ENCODE results near the gene AOC2. TPM values are rescaled to one million over a fixed set of nuclear protein-coding genes. Genes with fewer than 3 reads are reported as not detected.

The AOC2 gene
- total RNA-seq, 1 donor from 2014 or later, result 5.0 TPM

GRCh38 chr17:42830971-42831370, 13.4 kb upstream of the AOC2 start:
- H3K4me1 Mint-ChIP-seq (ENCODE audit: low read depth, unreplicated experiment), result peaks cover 17% of the 10 kb centered on the region
- no peak overlapping the region for H3K4me3 ChIP-seq (ENCODE audit: insufficient read depth, low read depth, low read length)
- no peaks in the 10 kb centered on the region for H3K36me3 Mint-ChIP-seq (ENCODE audit: low read depth, unreplicated experiment)
- no peaks in the 10 kb centered on the region for H3K9me3 Mint-ChIP-seq (ENCODE audit: unreplicated experiment)
- H3K79me2 ChIP-seq (ENCODE audit: insufficient read depth, low read length), result peaks cover 38% of the 10 kb centered on the region
- H3K4me1 ChIP-seq (ENCODE audit: insufficient read depth, low read length), result peaks cover 10% of the 10 kb centered on the region
- no peak overlapping the region for H3K4me2 ChIP-seq (ENCODE audit: low read length)
- H3K4me3 Mint-ChIP-seq (ENCODE audit: unreplicated experiment), result no peak overlapping the region
- DNase-seq (ENCODE audit: low read depth) (no peak), FAIRE-seq (no peak)
- H3K27ac Mint-ChIP-seq (ENCODE audit: unreplicated experiment), result no peak overlapping the region
- H2AFZ ChIP-seq (ENCODE audit: low read depth, low read length), result no peak overlapping the region
- no peak overlapping the region for H3K9ac ChIP-seq (ENCODE audit: low read length)
- H3K27me3 Mint-ChIP-seq (ENCODE audit: low read depth, unreplicated experiment), result peaks cover 3% of the 10 kb centered on the region
- H4K20me1 ChIP-seq (ENCODE audit: insufficient read depth, low read length), result peaks cover 12% of the 10 kb centered on the region
- no peak overlapping the region for H3K27ac ChIP-seq (ENCODE audit: low read depth, low read length)
- no peaks in the 10 kb centered on the region for H3K9me3 ChIP-seq (ENCODE audit: insufficient read depth, low read depth, low read length)
- H3K27me3 ChIP-seq (ENCODE audit: insufficient read depth, low read length), result peaks cover 5% of the 10 kb centered on the region
- TF ChIP-seq, protein P1, sequence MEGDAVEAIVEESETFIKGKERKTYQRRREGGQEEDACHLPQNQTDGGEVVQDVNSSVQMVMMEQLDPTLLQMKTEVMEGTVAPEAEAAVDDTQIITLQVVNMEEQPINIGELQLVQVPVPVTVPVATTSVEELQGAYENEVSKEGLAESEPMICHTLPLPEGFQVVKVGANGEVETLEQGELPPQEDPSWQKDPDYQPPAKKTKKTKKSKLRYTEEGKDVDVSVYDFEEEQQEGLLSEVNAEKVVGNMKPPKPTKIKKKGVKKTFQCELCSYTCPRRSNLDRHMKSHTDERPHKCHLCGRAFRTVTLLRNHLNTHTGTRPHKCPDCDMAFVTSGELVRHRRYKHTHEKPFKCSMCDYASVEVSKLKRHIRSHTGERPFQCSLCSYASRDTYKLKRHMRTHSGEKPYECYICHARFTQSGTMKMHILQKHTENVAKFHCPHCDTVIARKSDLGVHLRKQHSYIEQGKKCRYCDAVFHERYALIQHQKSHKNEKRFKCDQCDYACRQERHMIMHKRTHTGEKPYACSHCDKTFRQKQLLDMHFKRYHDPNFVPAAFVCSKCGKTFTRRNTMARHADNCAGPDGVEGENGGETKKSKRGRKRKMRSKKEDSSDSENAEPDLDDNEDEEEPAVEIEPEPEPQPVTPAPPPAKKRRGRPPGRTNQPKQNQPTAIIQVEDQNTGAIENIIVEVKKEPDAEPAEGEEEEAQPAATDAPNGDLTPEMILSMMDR (IDR thresholded peaks at IDR 0.05; ENCODE audit: insufficient read depth, low read depth, low read length), result no peak
- no peak for TF ChIP-seq EZH2 (IDR thresholded peaks at IDR 0.05; ENCODE audit: insufficient read depth, low read length)
- H3K36me3 ChIP-seq (ENCODE audit: insufficient read depth, low read length), result peaks cover 3% of the 10 kb centered on the region

DNA sequence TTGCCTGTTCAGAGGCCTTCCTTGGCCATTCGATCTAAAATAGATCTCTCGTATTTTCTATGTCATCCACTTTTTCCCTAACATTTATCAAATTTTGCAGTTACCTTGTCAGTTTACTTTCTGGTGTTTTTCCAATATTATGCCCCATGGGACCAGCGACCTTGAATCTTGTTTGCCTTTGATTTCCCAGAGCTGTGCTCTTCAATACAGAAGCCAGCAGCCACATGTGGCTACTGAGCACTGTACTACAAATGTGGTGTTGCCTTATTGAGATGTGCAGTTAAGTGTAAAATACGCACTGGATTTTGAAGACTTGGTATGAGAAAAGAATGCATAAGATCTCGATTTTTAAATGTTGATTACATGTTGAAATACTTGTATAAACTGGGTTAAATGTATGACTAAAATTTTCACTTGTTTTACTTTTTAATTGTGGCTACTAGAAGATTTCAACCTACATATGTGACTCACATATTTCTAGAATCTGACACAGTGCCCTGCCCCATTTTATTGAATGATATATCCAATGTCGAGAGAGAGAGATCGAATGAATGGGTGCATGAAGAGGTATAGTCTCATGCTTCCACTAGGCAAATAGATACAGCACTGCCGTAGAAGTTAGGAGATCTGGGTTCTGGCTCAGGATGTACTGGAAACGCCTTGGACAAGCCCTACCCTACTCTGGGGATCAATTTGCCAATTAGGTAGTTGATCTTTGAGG, 12.0 kb upstream of the AOC2 start:
- H3K9ac ChIP-seq (ENCODE audit: low read length), result peak overlapping the region; percentile 92
- peaks cover 43% of the 10 kb centered on the region for H3K79me2 ChIP-seq (ENCODE audit: insufficient read depth, low read length)
- H3K4me3 ChIP-seq (ENCODE audit: insufficient read depth, low read depth, low read length), result peak overlapping the region; percentile 90
- H3K27me3 ChIP-seq (ENCODE audit: insufficient read depth, low read length), result peaks cover 3% of the 10 kb centered on the region
- Mint-ChIP-seq H3K4me1 (ENCODE audit: low read depth, unreplicated experiment) (peaks cover 15% of the 10 kb centered on the region), H3K27ac (ENCODE audit: unreplicated experiment) (peak overlapping the region; percentile 97), H3K36me3 (ENCODE audit: low read depth, unreplicated experiment) (peaks cover under 1% of the 10 kb centered on the region), H3K9me3 (ENCODE audit: unreplicated experiment) (no peaks in the 10 kb centered on the region), H3K27me3 (ENCODE audit: low read depth, unreplicated experiment) (peaks cover 3% of the 10 kb centered on the region), H3K4me3 (ENCODE audit: unreplicated experiment) (peak overlapping the region; percentile 96)
- H3K36me3 ChIP-seq (ENCODE audit: insufficient read depth, low read length), result peaks cover 9% of the 10 kb centered on the region
- H3K4me2 ChIP-seq (ENCODE audit: low read length), result peak overlapping the region; percentile 88
- peaks cover 10% of the 10 kb centered on the region for H3K4me1 ChIP-seq (ENCODE audit: insufficient read depth, low read length)
- no peaks in the 10 kb centered on the region for H3K9me3 ChIP-seq (ENCODE audit: insufficient read depth, low read depth, low read length)
- TF ChIP-seq, protein P1 (IDR thresholded peaks at IDR 0.05; ENCODE audit: insufficient read depth, low read depth, low read length), result no peak
- TF ChIP-seq EZH2 (IDR thresholded peaks at IDR 0.05; ENCODE audit: insufficient read depth, low read length), result no peak
- peaks cover 16% of the 10 kb centered on the region for H4K20me1 ChIP-seq (ENCODE audit: insufficient read depth, low read length)
- peak overlapping the region; percentile 93 for H3K27ac ChIP-seq (ENCODE audit: low read depth, low read length)
- DNase-seq (ENCODE audit: low read depth) (no peak), FAIRE-seq (no peak)
- H2AFZ ChIP-seq (ENCODE audit: low read depth, low read length), result peak overlapping the region; percentile 95
